ENCODE results near the gene CSRNP3.

Gene CSRNP3

GRCh38 chr2:165539985-165540384 lies 70.5 kb downstream of the CSRNP3 start:
- no peak for DNase-seq (ENCODE audit: low spot score)

- DNase-seq (ENCODE audit: low spot score) = no peak
Measured at GRCh38 chr2:165544897-165545296, 75.4 kb downstream of the CSRNP3 start.

GRCh38 chr2:165547900-165548299 lies 78.4 kb downstream of the CSRNP3 start:
- no peak for DNase-seq (ENCODE audit: low spot score)

GRCh38 chr2:165549619-165550018 lies 80.1 kb downstream of the CSRNP3 start:
- no peak for DNase-seq (ENCODE audit: low spot score)

- no peak for DNase-seq (ENCODE audit: low spot score)
Measured at GRCh38 chr2:165558832-165559231, 89.3 kb downstream of the CSRNP3 start.

GRCh38 chr2:165560377-165560988 lies 91.0 kb downstream of the CSRNP3 start:
- no peak for DNase-seq (ENCODE audit: low spot score)

- DNase-seq (ENCODE audit: low spot score) = no peak
Measured at GRCh38 chr2:165561516-165561915, 92.0 kb downstream of the CSRNP3 start.

- no peak for DNase-seq (ENCODE audit: low spot score)
Measured at GRCh38 chr2:165562233-165562632, 92.7 kb downstream of the CSRNP3 start.

- no peak for DNase-seq (ENCODE audit: low spot score)
Measured at GRCh38 chr2:165563468-165564225, 94.1 kb downstream of the CSRNP3 start.

- DNase-seq (ENCODE audit: low spot score) = no peak
Measured at GRCh38 chr2:165566008-165566407, 96.5 kb downstream of the CSRNP3 start.

GRCh38 chr2:165567273-165567672 lies 97.8 kb downstream of the CSRNP3 start:
- no peak for DNase-seq (ENCODE audit: low spot score)

GRCh38 chr2:165568361-165568760 lies 98.9 kb downstream of the CSRNP3 start:
- no peak for DNase-seq (ENCODE audit: low spot score)

GRCh38 chr2:165571477-165571876 lies 102.0 kb downstream of the CSRNP3 start:
- no peak for DNase-seq (ENCODE audit: low spot score)

GRCh38 chr2:165572151-165572550 lies 102.7 kb downstream of the CSRNP3 start:
- DNase-seq (ENCODE audit: low spot score) = no peak

GRCh38 chr2:165573534-165574461 lies 104.3 kb downstream of the CSRNP3 start:
- peak; percentile 67 for DNase-seq (ENCODE audit: low spot score)

GRCh38 chr2:165575044-165575615 lies 105.6 kb downstream of the CSRNP3 start:
- DNase-seq (ENCODE audit: low spot score) = no peak

GRCh38 chr2:165576409-165577154 lies 107.1 kb downstream of the CSRNP3 start:
- DNase-seq (ENCODE audit: low spot score) = no peak

- peak; percentile 1 for DNase-seq (ENCODE audit: low spot score)
Measured at GRCh38 chr2:165582409-165582808, 112.9 kb downstream of the CSRNP3 start.

- no peak for DNase-seq (ENCODE audit: low spot score)
Measured at GRCh38 chr2:165582863-165583506, 113.5 kb downstream of the CSRNP3 start.

GRCh38 chr2:165584126-165584654 lies 114.7 kb downstream of the CSRNP3 start:
- peak; percentile 31 for DNase-seq (ENCODE audit: low spot score)

GRCh38 chr2:165586019-165586418 lies 116.5 kb downstream of the CSRNP3 start:
- DNase-seq (ENCODE audit: low spot score) = peak; percentile 73

All from kidney tubule cell (primary cell).